ENCODE results near the gene HLA-DQA2.

DNA sequence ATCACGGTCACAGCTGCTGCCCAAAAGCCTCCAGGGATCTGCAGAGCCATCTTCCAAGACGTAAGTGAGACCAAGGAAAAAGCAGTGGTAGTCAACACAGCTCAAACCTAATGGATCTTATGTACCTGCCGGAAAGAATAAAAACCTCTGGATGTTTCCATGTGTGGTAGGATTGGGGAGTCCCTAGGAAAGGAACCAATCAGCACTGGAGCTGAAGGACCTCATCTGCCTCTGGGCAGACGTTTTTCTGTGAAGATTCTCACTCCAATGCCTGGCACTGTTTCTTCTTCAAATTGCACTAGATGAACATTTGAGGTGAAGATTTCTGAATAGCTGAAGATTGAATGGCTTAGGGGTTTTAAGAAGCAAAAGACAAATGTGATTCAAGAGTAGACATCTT is 22.2 kb downstream of the HLA-DQA2 start, which contains the start of gene HLA-DQB2:
- TF ChIP-seq, protein P1, sequence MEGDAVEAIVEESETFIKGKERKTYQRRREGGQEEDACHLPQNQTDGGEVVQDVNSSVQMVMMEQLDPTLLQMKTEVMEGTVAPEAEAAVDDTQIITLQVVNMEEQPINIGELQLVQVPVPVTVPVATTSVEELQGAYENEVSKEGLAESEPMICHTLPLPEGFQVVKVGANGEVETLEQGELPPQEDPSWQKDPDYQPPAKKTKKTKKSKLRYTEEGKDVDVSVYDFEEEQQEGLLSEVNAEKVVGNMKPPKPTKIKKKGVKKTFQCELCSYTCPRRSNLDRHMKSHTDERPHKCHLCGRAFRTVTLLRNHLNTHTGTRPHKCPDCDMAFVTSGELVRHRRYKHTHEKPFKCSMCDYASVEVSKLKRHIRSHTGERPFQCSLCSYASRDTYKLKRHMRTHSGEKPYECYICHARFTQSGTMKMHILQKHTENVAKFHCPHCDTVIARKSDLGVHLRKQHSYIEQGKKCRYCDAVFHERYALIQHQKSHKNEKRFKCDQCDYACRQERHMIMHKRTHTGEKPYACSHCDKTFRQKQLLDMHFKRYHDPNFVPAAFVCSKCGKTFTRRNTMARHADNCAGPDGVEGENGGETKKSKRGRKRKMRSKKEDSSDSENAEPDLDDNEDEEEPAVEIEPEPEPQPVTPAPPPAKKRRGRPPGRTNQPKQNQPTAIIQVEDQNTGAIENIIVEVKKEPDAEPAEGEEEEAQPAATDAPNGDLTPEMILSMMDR (IDR thresholded peaks at IDR 0.05; ENCODE audit: poor library complexity, severe bottlenecking): no peak
- no peak for TF ChIP-seq REST (IDR thresholded peaks at IDR 0.05; ENCODE audit: borderline replicate concordance)
- TF ChIP-seq POLR2AphosphoS5 (IDR thresholded peaks at IDR 0.05): no peak
- no peak for TF ChIP-seq TAF1 (IDR thresholded peaks at IDR 0.05; ENCODE audit: low read depth)
- TF ChIP-seq EP300 (conservative IDR thresholded peaks at IDR 0.05; ENCODE audit: poor library complexity, severe bottlenecking): no peak
- TF ChIP-seq MXI1 (conservative IDR thresholded peaks at IDR 0.05; ENCODE audit: poor library complexity, severe bottlenecking): no peak
